ENCODE measurements around the gene ZNF205.
"Not testable (repeated sequence)": the region's sequence is repeated elsewhere in the genome, so short reads cannot be mapped to it uniquely, and the experiment has no call there.

The ZNF205 gene

DNA sequence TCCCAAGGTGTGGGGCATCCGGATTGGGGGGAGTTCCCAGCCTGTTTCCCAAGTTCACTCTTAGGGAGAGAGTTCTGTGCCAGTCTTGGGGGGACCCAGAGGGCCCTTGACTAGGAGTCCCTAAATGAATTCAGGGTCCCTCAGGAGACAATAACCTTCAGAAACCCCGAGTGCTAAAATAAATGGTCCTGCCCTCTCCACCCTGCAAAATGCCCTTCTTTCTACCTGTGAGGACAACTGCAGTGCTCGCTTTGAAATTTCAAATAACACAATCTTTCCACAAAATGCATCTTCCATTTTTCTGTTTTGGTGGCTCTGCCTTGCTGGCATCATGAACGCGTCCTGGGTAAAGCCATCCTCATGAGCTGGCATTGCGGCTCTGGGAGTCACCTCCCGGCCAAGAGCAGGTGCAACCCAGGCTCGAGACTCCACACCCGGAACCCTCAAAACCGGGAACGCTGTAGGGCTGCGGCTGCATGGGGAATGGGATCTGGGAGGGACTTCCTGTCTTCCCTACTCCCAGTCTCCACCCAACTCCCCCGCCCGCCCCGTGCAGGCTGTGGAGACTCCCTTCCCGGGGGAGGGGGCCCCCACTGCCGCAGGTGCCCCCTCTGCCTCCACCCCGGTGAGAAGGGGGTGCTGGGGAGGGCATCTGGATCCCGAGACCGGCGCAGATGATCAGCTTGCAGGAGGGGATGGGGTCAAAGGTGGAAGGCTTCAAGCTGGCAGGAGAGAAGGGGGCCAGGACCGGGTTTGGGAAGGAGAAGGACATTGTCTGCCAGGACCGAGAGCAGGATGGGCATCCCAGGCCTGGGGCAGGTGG lies at the start of gene ZNF205:
ZNF205 (plus strand) TSS at position 529 of the 823 bp plus-strand sequence. CDS start 845 bp downstream, outside the sequence.
- DNase-seq = peak; percentile 62

- DNase-seq = no peak
Observed at GRCh38 chr16:3063625-3064386, 48.6 kb upstream of the ZNF205 start.

GRCh38 chr16:3065069-3065741 lies 47.2 kb upstream of the ZNF205 start, which contains the start of gene IL32:
TSS of gene IL32 (plus strand) at chr16:3065640. CDS start at chr16:3065812, 172 bp downstream.
- peak; percentile 32 for DNase-seq

- no peak for DNase-seq
Observed at GRCh38 chr16:3065742-3066439, 46.5 kb upstream of the ZNF205 start.

- DNase-seq = no peak
Observed at GRCh38 chr16:3066440-3066748, 46.0 kb upstream of the ZNF205 start.

- no peak for DNase-seq
Observed at GRCh38 chr16:3068487-3068886, 43.9 kb upstream of the ZNF205 start.

- not testable (repeated sequence) for DNase-seq
Observed at GRCh38 chr16:3069146-3069545, 43.2 kb upstream of the ZNF205 start.

GRCh38 chr16:3070608-3071111 lies 41.7 kb upstream of the ZNF205 start:
- no peak for DNase-seq

GRCh38 chr16:3071655-3072054 lies 40.7 kb upstream of the ZNF205 start:
- no peak for DNase-seq

GRCh38 chr16:3072148-3072547 lies 40.2 kb upstream of the ZNF205 start:
- DNase-seq = not testable (repeated sequence)

GRCh38 chr16:3072576-3073263 lies 39.7 kb upstream of the ZNF205 start:
- DNase-seq = not testable (repeated sequence)

DNA sequence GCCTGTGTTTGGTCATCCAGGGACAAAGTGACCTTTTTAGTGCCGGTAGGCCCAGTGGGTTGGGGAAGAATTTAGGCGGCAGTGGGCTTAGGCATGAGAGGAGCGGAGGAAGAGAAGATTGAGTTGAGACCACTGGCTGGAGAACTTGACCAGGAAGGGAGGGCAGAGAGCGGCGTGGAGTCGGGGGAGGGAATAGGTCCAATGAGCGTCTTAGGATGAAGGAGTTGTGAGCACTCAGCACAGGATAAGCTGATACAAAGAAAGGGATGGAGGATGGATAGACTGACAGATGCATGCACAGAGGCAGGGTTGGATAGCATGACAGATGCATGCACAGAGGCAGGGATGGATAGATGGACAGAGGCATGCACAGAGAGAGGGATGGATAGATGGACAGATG lies 38.9 kb upstream of the ZNF205 start:
- no peak for DNase-seq

GRCh38 chr16:3074860-3075522 lies 37.4 kb upstream of the ZNF205 start:
- DNase-seq = peak; percentile 40

DNA sequence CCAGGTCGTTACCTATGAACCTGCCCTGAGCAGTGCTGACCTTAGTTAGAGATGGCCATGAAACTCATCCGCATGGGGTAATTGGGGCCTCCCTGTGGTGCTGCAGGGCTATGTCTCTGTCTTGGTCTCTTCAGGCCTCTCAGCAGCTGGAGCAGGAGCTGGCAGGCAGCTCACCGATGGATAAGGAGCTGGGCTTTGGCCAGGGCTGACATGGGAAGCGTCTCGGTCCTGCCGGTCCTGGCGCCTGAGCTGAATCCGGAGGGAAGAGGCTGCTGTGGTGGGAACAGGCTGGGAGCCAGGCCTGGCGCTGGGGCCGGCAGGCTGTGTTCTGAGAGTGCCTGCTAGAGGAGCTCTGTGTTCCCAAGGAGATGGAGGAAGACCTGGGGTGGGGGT lies 36.9 kb upstream of the ZNF205 start:
- DNase-seq = no peak

GRCh38 chr16:3075946-3076345 lies 36.4 kb upstream of the ZNF205 start:
- DNase-seq = not testable (repeated sequence)

DNA sequence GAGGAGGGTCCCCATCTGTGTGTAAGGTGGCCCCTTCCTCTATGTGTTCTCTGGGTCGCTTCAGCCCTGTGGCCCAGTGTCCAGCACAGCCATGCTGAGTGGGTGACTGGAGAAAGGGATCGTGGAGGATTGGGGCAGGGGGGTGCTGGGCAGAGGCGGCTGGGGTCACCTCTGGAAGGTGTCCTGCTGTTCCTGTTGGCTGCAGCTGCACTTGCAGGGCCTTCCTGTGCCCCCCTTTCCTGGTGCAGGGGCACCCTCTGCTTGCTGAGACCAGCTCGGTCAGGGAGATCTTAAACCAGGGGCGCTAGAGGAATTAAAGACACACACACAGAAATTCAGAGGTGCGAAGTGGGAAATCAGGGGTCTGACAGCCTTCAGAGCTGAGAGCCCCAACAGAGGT lies 35.8 kb upstream of the ZNF205 start:
- no peak for DNase-seq

DNA sequence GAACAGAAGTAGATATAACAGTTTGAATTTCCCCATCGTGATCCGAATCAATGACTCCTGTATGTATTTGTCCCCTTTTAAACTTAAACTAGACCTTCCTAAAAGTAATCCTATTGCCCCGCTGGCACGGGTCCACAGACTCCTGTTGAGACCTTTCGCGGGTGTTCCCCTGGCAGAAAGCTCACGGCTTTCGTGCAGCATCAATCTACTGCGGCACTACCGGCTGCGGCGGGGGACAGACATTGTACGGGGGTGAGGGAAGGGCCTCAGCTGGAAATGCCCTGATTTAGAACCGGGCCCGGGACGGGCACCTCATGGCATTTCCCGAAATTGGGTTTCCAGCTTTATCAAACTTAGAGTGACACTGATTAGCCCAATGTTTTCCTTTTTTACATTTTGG lies 32.4 kb upstream of the ZNF205 start:
- DNase-seq = no peak

DNA sequence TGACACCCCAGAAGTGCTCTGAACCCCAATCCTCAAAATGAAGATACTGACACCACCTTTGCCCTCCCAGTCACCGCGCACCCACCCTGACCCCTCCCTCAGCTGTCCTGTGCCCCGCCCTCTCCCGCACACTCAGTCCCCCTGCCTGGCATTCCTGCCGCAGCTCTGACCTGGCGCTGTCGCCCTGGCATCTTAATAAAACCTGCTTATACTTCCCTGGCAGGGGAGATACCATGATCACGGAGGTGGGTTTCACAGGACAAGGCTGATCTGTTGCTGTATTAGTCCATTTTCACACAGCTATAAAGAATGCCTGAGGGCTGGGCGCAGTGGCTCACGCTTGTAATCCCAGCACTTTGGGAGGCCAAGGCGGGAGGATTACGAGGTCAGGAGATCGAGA lies 30.4 kb upstream of the ZNF205 start:
- DNase-seq = not testable (repeated sequence)

GRCh38 chr16:3083408-3083807 lies 29.0 kb upstream of the ZNF205 start:
- not testable (repeated sequence) for DNase-seq

DNA sequence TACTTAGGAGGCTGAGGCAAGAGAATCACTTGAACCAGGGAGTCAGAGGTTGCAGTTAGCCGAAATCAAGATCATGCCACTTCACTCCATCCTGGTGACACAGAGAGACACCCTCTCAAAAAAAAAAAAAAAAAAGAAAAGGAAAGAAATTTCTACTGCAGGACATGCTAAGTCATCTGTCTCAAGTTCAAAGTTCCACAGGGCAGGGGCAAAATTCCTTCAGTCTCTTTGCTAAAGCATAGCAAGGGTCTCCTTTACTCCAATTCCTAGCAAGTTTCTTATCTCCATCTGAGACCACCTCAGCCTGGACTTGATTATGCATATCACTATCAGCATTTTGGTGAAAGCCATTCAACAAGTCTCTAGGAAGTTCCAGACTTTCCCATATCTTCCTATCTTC lies 27.9 kb upstream of the ZNF205 start:
- DNase-seq = no peak

GRCh38 chr16:3084969-3085670 lies 27.3 kb upstream of the ZNF205 start:
- no peak for DNase-seq
